OCI-LY1 (cell line): ENCODE measurements around the gene SIAH1.

Experiments
- H2AFZ ChIP-seq: fragments of 200-600 bp; sonication (generic), shearing (Covaris generic); 2 replicates; pipeline ENCODE4 v1.6.0; 2014; ENCODE audit warnings: antibody characterized with exemption, mild to moderate bottlenecking, low read length
- H3F3A ChIP-seq: fragments of 200-600 bp; sonication (generic), shearing (Covaris generic); 2 replicates; pipeline ENCODE4 v1.6.0; 2014; ENCODE audit warnings: mild to moderate bottlenecking, antibody characterized with exemption, low read length, moderate library complexity; ENCODE audit not compliant: insufficient read depth
- H3K27ac ChIP-seq: fragments of 200-600 bp; sonication (generic); 2 replicates; pipeline ENCODE4 v1.5.1; 2014; ENCODE audit warnings: low read length, mixed run types, mild to moderate bottlenecking, low read depth; ENCODE audit not compliant: poor library complexity, severe bottlenecking
- H3K27me3 ChIP-seq: fragments of 200-600 bp; sonication (generic); 2 replicates; pipeline ENCODE4 v1.6.0; 2014; ENCODE audit warnings: antibody characterized with exemption, mild to moderate bottlenecking, low read length, moderate library complexity; ENCODE audit not compliant: insufficient read depth
- H3K36me3 ChIP-seq: fragments of 200-600 bp; sonication (generic); 2 replicates; pipeline ENCODE4 v1.6.1; 2014; ENCODE audit warnings: mild to moderate bottlenecking, antibody characterized with exemption, low read length, moderate library complexity, mixed read lengths; ENCODE audit not compliant: insufficient read depth
- H3K4me1 ChIP-seq: fragments of 200-600 bp; sonication (generic); 2 replicates; pipeline ENCODE4 v1.5.1; 2014; ENCODE audit warnings: mild to moderate bottlenecking, low read length, moderate library complexity; ENCODE audit not compliant: insufficient read depth, severe bottlenecking
- H3K4me2 ChIP-seq: fragments of 200-600 bp; sonication (generic), shearing (Covaris generic); 2 replicates; pipeline ENCODE4 v1.6.1; 2014; ENCODE audit warnings: low read length
- H3K4me3 ChIP-seq: fragments of 200-600 bp; sonication (generic); 2 replicates; pipeline ENCODE4 v1.5.1; 2014; ENCODE audit warnings: low read length, low read depth, mild to moderate bottlenecking, mixed read lengths; ENCODE audit not compliant: poor library complexity, severe bottlenecking
- H3K79me2 ChIP-seq: fragments of 200-600 bp; shearing (Covaris generic); 2 replicates; pipeline ENCODE4 v1.6.1; 2016; ENCODE audit warnings: mixed run types, low read length, mixed read lengths; ENCODE audit not compliant: insufficient read depth
- H3K9ac ChIP-seq: fragments of 200-600 bp; sonication (generic), shearing (Covaris generic); 2 replicates; pipeline ENCODE4 v1.6.1; 2014; ENCODE audit warnings: mild to moderate bottlenecking, low read length, mixed read lengths
- H3K9me2 ChIP-seq: fragments of 200-600 bp; sonication (generic), shearing (Covaris generic); 2 replicates; pipeline ENCODE4 v1.6.1; 2014; ENCODE audit warnings: low read depth, mild to moderate bottlenecking, low read length, mixed read lengths
- H3K9me3 ChIP-seq: fragments of 200-600 bp; shearing (Covaris generic); 2 replicates; pipeline ENCODE4 v1.6.1; 2014; ENCODE audit warnings: low read length, mixed read lengths
- H4K20me1 ChIP-seq: fragments of 200-600 bp; sonication (generic), shearing (Covaris generic); 2 replicates; pipeline ENCODE4 v1.6.0; 2016; ENCODE audit warnings: mild to moderate bottlenecking, low read length; ENCODE audit not compliant: insufficient read depth
- EZH2 ChIP-seq: fragments of 200-600 bp; sonication (generic), shearing (Covaris generic); IDR thresholded peaks from 2 replicates; pipeline ENCODE4 v1.8.0; 2017; ENCODE audit warnings: borderline replicate concordance, mixed run types, mild to moderate bottlenecking, antibody characterized with exemption, low read length, moderate library complexity, mixed read lengths
- TF ChIP-seq, protein P1 (sequence below): fragments of 200-600 bp; sonication (generic), shearing (Covaris generic); IDR thresholded peaks from 2 replicates; pipeline ENCODE4 v1.5.1; 2017; ENCODE audit warnings: mild to moderate bottlenecking, antibody characterized with exemption, low read length, moderate library complexity, mixed read lengths

The SIAH1 gene

DNA sequence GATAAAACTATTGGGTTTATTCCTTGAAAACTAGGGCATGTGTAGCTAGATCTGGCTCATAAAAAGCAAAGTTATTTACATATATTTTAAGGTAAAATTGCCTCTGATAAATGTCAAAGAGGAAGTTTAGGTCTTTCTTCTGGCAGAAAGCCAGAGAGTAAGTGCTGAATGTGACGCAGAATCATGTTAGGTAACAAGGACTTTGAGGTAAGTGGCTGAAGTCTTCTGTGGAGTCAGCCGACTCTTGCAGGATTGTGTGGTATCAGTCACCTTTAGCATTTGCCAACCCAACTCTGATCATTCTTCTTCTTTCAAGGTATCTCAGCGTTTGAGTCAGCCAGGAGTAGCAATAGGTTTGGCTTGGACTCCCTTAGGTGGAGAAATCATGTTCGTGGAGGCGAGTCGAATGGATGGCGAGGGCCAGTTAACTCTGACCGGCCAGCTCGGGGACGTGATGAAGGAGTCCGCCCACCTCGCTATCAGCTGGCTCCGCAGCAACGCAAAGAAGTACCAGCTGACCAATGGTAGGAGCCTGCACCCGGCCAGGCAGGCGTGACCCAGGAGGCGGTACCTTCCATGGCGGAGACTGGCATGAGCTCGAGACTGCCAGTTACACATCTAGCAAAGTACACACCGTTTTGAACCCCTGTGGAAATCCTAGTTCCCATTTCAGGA, 37.9 kb downstream of the SIAH1 start:
- no peaks in the 10 kb centered on the region for H3K9me2 ChIP-seq
- H3K79me2 ChIP-seq, result no peaks in the 10 kb centered on the region
- no peaks in the 10 kb centered on the region; the same call in 1 of the 2 replicates for H3F3A ChIP-seq
- H3K4me3 ChIP-seq, result no peak overlapping the region
- H3K9me3 ChIP-seq, result no peaks in the 10 kb centered on the region
- no peaks in the 10 kb centered on the region for H4K20me1 ChIP-seq
- peaks cover 12% of the 10 kb centered on the region for H3K4me1 ChIP-seq
- H2AFZ ChIP-seq, result no peak overlapping the region
- H3K9ac ChIP-seq, result no peak overlapping the region
- peak overlapping the region; percentile 14 for H3K27ac ChIP-seq
- H3K4me2 ChIP-seq, result no peak overlapping the region
- TF ChIP-seq, protein P1, sequence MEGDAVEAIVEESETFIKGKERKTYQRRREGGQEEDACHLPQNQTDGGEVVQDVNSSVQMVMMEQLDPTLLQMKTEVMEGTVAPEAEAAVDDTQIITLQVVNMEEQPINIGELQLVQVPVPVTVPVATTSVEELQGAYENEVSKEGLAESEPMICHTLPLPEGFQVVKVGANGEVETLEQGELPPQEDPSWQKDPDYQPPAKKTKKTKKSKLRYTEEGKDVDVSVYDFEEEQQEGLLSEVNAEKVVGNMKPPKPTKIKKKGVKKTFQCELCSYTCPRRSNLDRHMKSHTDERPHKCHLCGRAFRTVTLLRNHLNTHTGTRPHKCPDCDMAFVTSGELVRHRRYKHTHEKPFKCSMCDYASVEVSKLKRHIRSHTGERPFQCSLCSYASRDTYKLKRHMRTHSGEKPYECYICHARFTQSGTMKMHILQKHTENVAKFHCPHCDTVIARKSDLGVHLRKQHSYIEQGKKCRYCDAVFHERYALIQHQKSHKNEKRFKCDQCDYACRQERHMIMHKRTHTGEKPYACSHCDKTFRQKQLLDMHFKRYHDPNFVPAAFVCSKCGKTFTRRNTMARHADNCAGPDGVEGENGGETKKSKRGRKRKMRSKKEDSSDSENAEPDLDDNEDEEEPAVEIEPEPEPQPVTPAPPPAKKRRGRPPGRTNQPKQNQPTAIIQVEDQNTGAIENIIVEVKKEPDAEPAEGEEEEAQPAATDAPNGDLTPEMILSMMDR, result no peak
- TF ChIP-seq EZH2, result no peak
- no peaks in the 10 kb centered on the region for H3K27me3 ChIP-seq
- peaks cover 40% of the 10 kb centered on the region for H3K36me3 ChIP-seq

DNA sequence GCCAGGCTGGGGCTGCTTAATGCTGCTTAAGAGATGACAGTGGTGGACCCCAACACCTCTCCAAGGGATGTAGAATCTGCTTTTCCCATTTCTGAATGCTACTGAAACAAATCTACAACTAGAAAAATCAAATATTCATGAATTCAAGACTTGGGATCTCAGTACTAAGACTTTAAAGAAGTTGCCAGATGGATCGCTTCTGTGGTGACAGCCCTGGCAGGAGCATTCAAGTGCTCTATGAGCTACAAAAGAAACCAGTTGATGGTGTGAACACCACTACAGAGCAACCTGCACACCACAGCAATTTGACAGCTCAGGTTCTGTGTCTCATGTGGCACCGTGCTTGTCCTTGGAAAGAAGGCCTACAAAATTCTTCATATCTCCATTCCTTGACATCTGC, 42.6 kb downstream of the SIAH1 start:
- TF ChIP-seq EZH2, result no peak
- TF ChIP-seq, protein P1, result no peak
- Histone ChIP-seq H3K27me3 (no peaks in the 10 kb centered on the region), H3F3A (no peaks in the 10 kb centered on the region), H3K4me3 (no peak overlapping the region), H3K4me1 (peaks cover 12% of the 10 kb centered on the region), H2AFZ (no peak overlapping the region), H3K4me2 (no peak overlapping the region), H3K9me3 (no peaks in the 10 kb centered on the region), H3K9me2 (no peaks in the 10 kb centered on the region), H3K36me3 (peaks cover 3% of the 10 kb centered on the region; the same call in 1 of the 2 replicates), H3K9ac (no peak overlapping the region), H3K79me2 (no peaks in the 10 kb centered on the region), H3K27ac (no peak overlapping the region), H4K20me1 (no peaks in the 10 kb centered on the region)

DNA sequence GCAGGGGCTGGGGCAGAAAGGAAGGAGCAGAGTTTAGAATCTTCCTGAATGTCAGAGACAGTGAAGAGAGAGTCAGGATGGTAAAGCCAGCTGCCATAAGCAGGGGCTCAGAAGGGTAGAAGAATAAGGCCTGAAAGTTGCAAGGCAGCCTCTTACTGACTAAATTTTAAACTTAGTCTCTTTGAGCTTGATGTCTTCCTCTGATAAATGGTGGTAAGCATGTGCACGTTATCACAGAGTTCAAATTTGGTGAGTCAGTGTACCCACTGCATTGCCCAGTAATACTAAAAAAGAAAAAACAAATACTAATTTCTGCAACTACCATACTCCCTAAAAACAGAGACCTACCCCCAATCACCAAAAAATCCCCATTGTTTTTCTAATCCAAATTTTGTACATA, 45.2 kb downstream of the SIAH1 start:
- no peak for TF ChIP-seq EZH2
- TF ChIP-seq, protein P1, result no peak
- no peaks in the 10 kb centered on the region for H3K9me2 ChIP-seq
- no peak overlapping the region for H2AFZ ChIP-seq
- peaks cover 22% of the 10 kb centered on the region for H3K36me3 ChIP-seq
- no peaks in the 10 kb centered on the region for H3K27me3 ChIP-seq
- no peak overlapping the region for H3K4me3 ChIP-seq
- H3K79me2 ChIP-seq, result no peaks in the 10 kb centered on the region
- no peaks in the 10 kb centered on the region for H3K9me3 ChIP-seq
- H3K4me2 ChIP-seq, result no peak overlapping the region
- H4K20me1 ChIP-seq, result no peaks in the 10 kb centered on the region
- H3F3A ChIP-seq, result no peaks in the 10 kb centered on the region
- H3K27ac ChIP-seq, result no peak overlapping the region
- H3K9ac ChIP-seq, result no peak overlapping the region
- no peaks in the 10 kb centered on the region for H3K4me1 ChIP-seq
